SJSA1 (cell line): ENCODE measurements around the gene SLC25A34. TPM values are rescaled to one million over a fixed set of nuclear protein-coding genes. Genes with fewer than 3 reads are reported as not detected.

ENCODE experiments used
- DNase-seq, 2 experiments: peaks; one replicate each; pipeline ENCODE4 v3.0.0-alpha.2; 2015 to 2020; ENCODE audit warnings: low spot score in 2 of 2, low read depth in 1 of 2
- H3K27ac ChIP-seq: fragments of 250-450 bp; sonication (Bioruptor Pico); 2 replicates; pipeline ENCODE4 v1.5.1; 2020; ENCODE audit warnings: mild to moderate bottlenecking, moderate library complexity
- H3K27me3 ChIP-seq: fragments of 250-450 bp; sonication (Bioruptor Pico); replicated peaks from 2 replicates; pipeline ENCODE4 v1.5.1; 2020; ENCODE audit warnings: mild to moderate bottlenecking, moderate library complexity
- H3K36me3 ChIP-seq: fragments of 250-450 bp; sonication (Bioruptor Pico); 2 replicates; pipeline ENCODE4 v1.5.1; 2020; ENCODE audit warnings: mild to moderate bottlenecking
- H3K4me1 ChIP-seq: fragments of 250-450 bp; sonication (Bioruptor Pico); replicated peaks from 2 replicates; pipeline ENCODE4 v1.6.1; 2021; ENCODE audit warnings: mild to moderate bottlenecking
- H3K4me3 ChIP-seq: fragments of 250-450 bp; sonication (Bioruptor Pico); 2 replicates; pipeline ENCODE4 v1.5.1; 2020; ENCODE audit warnings: mild to moderate bottlenecking
- H3K9me3 ChIP-seq: fragments of 250-450 bp; sonication (Bioruptor Pico); replicated peaks from 2 replicates; pipeline ENCODE4 v1.5.1; 2020; ENCODE audit warnings: mild to moderate bottlenecking
- total RNA-seq: library from RNA; depleted of rRNA; stranded (reverse); fragments of >200 nt; shearing (Covaris generic); gene quantifications from 2 replicates; pipeline ENCODE4 v1.2.3, GENCODE V29; 2014

The SLC25A34 gene
- total RNA-seq, 1 experiment from 2014 or later: 0.92 TPM

DNA sequence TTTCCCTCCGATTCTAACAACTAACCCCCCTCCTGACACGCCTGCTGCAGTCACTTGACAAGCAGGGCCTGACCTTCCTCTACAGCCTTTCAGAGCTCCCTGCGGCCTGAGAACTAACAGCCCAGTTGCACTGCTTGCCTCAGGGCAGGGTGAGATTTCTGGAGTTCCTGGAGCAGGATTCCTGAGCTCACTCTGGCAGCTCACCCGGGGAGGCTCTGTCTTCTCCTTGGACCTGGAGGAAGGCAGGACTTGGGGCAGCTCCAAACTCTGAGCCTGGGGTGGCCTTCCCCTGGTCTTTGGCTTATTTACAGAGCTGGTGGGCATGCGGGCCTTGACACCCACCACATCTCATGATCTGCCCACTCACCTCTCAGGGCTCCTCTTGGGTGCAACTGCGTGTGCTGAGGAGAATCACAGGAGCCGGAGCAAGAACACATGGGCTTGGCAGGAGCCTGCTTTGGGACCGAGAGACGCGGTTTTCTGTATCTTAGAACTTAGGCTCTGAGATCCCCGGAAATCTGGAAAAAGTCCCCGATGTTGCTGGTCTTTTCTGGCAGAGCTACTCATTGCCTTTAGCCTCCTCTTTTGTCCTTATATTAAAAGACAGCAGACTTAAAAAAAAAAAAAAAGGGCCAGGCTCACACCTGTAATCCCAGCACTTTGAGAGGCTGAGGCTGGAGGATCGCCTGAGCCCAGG is 13.1 kb upstream of the SLC25A34 start:
- Histone ChIP-seq H3K9me3 (no peaks in the 10 kb centered on the region), H3K27me3 (no peaks in the 10 kb centered on the region), H3K27ac (no peak overlapping the region), H3K4me3 (no peak overlapping the region), H3K36me3 (peaks cover 73% of the 10 kb centered on the region), H3K4me1 (no peaks in the 10 kb centered on the region)
- no peak for DNase-seq

DNA sequence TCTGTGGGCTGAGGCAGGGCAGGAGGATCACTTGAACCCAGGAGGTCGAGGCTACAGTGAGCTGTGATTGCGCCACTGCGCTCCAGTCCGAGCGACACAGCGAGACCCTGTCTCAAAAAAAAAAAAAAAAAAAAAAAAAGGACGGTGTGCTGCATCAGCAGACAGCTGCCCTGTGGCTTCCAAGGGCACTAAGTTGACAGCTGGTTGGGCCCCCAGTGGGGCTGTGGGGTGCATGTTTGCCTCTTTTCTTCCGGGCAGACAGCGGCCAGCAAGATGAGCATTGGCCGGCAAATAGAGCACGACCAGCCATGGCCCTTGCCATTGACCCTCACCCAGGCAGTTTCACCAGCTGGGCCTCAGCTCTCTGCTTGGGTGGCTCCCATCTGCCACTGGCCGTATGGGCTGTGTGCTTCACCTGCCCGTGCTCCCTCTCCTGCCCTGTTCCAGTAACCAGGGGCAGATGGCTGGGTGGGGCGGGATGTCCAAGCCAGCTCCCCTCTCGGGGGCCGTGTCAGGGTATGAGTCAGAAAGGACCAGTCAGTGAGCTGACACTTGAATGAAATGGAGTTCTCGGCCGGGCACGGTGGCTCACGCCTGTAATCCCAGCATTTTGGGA is 12.3 kb upstream of the SLC25A34 start:
- DNase-seq: no peak
- Histone ChIP-seq H3K36me3 (peaks cover 76% of the 10 kb centered on the region), H3K27ac (no peak overlapping the region), H3K27me3 (no peaks in the 10 kb centered on the region), H3K4me1 (no peaks in the 10 kb centered on the region), H3K4me3 (no peak overlapping the region), H3K9me3 (no peaks in the 10 kb centered on the region)

DNA sequence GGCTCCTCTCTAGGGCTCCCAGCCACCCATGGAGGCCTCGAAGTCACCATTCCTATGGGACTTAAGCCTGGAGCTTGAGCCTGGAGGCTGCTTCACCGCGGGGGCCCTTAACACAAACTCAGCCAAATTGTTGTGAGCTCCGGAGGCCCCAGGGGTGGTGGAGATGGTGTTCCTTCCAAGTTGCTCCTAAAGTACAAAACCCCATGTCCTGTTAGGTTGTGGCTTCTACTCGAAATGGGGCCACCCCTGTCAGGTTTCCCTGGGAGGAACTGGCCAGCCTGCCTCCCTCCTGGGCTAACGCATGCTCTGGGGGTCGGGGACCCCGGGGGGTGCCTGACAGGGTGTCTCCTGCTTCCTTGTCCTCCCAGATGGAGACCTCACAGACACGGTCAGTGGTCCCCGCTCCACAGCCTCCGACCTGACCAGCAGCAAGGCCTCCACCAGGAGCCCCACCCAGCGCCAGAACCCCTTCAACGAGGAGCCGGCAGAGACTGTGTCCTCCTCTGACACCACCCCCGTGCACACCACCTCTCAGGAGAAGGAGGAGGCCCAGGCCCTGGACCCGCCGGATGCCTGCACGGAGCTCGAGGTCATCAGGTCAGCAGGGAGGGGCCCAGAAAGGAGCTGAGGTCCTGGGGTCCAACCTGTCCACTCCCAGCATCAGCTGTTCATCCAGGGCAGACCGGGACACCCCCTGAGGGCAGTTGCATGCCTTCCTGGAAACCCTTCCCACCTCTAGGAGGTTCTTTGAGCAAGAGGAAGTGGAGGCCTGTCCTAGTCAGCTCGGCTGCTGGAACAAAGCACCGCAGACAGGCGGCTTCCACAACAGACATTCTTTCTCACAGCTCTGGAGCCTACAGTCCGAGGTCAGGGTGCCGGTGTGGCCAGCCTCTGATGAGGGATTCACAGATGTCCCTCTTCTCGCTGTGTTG is 10.8 kb upstream of the SLC25A34 start:
- Histone ChIP-seq H3K4me1 (no peaks in the 10 kb centered on the region), H3K27me3 (no peaks in the 10 kb centered on the region), H3K36me3 (peaks cover 80% of the 10 kb centered on the region), H3K27ac (no peak overlapping the region), H3K4me3 (no peak overlapping the region), H3K9me3 (no peaks in the 10 kb centered on the region)
- DNase-seq: no peak

DNA sequence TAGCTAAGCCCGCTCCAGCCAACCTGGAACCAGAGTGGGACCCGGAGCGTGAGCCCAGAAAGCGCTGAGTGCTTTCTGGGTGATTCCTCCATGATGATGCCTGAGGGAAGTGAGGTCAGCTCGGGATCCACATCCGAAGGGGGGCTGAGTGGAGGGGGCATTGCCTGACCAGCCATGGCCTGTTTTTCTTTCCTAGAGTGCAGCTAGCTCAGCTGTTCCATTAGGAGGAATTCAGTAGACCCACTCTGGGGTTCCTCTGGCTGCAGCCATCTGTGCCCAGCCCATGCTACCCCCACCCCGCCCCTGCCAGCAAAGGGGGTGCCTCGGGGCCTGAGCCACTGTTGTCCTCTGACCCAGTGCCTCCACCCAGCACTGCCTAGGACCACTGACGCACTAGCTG is 9.6 kb upstream of the SLC25A34 start:
- no peak for DNase-seq
- Histone ChIP-seq H3K27me3 (no peaks in the 10 kb centered on the region), H3K27ac (no peak overlapping the region), H3K4me3 (no peak overlapping the region), H3K36me3 (peaks cover 83% of the 10 kb centered on the region), H3K4me1 (no peaks in the 10 kb centered on the region), H3K9me3 (no peaks in the 10 kb centered on the region)

DNA sequence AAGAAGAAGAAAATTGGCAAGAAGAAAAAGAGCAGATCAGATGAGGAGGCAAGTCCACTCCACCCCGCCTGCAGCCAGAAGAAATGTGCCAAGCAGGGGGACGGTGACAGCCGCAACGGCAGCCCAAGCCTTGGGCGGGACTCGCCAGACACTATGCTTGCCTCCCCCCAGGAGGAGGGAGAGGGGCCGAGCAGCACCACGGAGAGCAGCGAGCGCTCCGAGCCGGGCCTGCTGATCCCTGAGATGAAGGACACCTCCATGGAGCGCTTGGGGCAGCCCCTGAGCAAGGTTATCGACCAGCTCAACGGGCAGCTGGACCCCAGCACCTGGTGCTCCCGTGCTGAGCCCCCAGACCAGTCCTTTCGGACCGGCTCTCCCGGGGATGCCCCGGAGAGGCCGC is 9.0 kb upstream of the SLC25A34 start:
- H3K36me3 ChIP-seq: peaks cover 85% of the 10 kb centered on the region
- H3K4me1 ChIP-seq: no peaks in the 10 kb centered on the region
- DNase-seq: no peak

DNA sequence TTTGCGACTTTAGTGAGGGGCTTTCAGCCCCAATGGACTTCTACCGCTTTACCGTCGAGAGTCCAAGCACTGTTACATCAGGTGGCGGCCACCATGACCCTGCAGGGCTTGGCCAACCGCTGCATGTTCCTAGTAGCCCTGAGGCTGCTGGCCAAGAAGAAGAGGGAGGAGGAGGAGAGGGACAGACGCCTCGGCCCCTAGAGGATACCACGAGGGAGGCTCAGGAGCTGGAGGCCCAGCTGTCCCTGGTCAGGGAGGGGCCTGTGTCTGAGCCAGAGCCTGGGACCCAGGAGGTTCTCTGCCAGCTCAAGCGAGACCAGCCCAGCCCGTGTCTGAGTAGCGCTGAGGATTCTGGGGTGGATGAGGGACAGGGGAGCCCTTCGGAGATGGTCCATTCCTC is 8.6 kb upstream of the SLC25A34 start:
- peaks cover 86% of the 10 kb centered on the region for H3K36me3 ChIP-seq
- no peak overlapping the region for H3K27ac ChIP-seq
- H3K4me1 ChIP-seq: no peaks in the 10 kb centered on the region
- H3K27me3 ChIP-seq: no peaks in the 10 kb centered on the region
- no peak overlapping the region for H3K4me3 ChIP-seq
- DNase-seq: no peak
- H3K9me3 ChIP-seq: no peaks in the 10 kb centered on the region

More for the DNA sequence above, 9.0 kb upstream of the SLC25A34 start:
- H3K4me3 ChIP-seq: no peak overlapping the region
- no peak overlapping the region for H3K27ac ChIP-seq
- H3K9me3 ChIP-seq: no peaks in the 10 kb centered on the region
- H3K27me3 ChIP-seq: no peaks in the 10 kb centered on the region

DNA sequence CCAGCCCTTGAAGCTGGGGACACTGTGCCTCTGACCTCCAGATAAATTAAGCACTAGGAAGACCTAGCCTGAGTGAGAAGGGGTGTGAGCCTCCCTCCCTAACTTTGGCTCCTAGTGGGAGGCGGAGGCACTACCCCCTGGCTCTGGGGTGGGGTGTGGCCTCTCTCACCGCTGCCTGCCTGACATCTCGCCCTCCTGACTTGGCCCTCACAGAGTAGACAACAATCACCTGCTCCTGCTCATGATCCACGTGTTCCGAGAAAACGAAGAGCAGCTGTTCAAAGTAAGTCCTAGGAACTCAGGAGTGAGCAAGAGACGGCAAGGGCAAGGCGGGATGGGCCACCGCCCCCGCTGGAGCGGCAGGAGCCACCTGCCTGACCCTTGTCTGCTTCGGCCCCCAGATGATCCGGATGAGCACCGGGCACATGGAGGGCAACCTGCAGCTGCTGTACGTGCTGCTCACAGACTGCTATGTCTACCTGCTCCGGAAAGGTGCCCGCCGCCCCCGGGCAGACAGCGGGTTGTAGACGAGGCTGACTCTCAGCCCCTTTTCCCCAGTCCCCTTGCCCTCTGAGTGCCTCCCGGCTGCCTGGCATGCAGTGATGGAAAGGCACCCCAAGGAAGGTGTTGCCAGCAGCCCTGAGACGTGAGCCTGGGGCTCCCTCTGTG is 8.1 kb upstream of the SLC25A34 start:
- H3K36me3 ChIP-seq: peaks cover 85% of the 10 kb centered on the region

DNA sequence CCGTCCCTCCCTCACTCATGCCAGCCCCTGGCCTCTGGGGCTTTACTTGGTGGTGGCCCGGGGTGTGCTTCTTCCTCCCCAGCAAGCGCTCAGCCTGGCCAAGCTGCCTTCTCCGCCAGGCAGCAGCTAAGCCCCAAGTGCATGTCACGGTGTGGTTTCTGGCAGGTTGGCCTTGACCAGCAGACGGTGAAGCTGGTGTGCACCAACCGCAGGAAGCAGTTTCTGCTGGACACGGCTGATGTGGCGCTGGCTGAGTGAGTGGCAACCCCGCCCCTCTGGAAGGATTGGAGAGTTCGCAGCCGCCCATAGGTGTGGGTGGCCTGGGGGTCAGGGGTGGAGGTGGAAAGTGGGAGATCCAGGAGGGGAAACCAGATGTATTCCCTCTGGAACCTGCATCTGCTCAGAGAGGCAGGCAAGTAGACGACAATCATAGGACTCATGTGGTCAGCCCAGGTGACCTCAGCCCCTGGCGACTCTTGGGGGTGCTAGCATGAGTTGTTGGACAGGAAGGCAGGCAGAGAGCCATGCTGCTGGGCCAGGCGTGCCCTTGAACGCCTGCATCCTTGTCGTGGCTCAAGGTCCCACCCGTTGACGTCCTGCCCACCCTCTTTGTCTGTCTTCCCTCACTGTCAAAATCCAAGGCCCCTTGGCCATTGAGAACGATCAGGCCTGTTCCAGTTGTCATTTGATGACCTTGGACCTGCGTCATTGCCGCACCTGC is 7.0 kb upstream of the SLC25A34 start:
- Histone ChIP-seq H3K27ac (no peak overlapping the region), H3K9me3 (no peaks in the 10 kb centered on the region), H3K4me1 (no peaks in the 10 kb centered on the region), H3K27me3 (no peaks in the 10 kb centered on the region), H3K4me3 (no peak overlapping the region), H3K36me3 (peaks cover 87% of the 10 kb centered on the region)
- DNase-seq: no peak

More for the DNA sequence above, 8.1 kb upstream of the SLC25A34 start:
- DNase-seq: no peak
- H3K4me3 ChIP-seq: no peak overlapping the region
- no peak overlapping the region for H3K27ac ChIP-seq
- H3K4me1 ChIP-seq: no peaks in the 10 kb centered on the region
- H3K9me3 ChIP-seq: no peaks in the 10 kb centered on the region
- no peaks in the 10 kb centered on the region for H3K27me3 ChIP-seq

DNA sequence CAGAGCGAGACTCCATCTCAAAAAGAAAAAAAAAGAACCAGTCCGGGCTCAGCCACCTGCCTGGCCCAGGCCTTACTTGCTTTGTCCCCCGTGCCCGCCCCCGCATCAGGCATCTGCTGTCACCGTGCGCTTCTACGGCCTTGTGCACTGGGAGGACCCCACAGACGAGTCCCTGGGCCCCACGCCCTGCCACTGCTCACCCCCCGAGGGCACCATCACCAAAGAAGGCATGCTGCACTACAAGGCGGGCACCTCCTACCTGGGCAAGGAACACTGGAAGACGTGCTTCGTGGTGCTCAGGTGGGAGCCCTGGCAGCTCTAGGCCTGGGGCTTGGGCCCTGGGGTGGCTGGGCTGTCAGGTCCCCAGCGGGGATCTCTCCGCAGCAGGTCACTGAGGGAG is 5.6 kb upstream of the SLC25A34 start:
- Histone ChIP-seq H3K4me3 (no peak overlapping the region), H3K4me1 (no peaks in the 10 kb centered on the region), H3K36me3 (peaks cover 87% of the 10 kb centered on the region), H3K27ac (no peak overlapping the region), H3K9me3 (no peaks in the 10 kb centered on the region), H3K27me3 (no peaks in the 10 kb centered on the region)
- DNase-seq: no peak

DNA sequence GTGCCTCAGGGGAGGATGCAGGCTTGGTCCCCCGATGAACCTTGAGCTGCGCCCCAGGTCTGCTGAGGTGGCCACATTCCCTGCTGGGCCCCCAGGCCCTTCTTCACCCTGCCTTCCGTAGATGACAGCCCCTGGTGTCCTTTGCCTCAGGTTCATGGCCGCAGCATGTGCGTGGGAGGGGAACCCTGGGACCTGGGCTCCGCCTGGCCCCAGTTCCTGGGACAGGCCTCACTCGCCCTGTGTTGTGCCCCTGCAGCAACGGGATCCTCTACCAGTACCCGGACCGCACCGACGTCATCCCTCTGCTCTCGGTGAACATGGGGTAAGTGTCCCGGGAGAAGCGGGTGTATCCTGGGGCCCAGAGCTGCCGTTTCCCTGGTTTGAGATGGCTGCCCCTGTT is 5.1 kb upstream of the SLC25A34 start:
- H3K27me3 ChIP-seq: no peaks in the 10 kb centered on the region
- H3K4me1 ChIP-seq: no peaks in the 10 kb centered on the region
- H3K36me3 ChIP-seq: peaks cover 82% of the 10 kb centered on the region
- H3K9me3 ChIP-seq: no peaks in the 10 kb centered on the region
- DNase-seq: no peak
- H3K27ac ChIP-seq: no peak overlapping the region
- H3K4me3 ChIP-seq: no peak overlapping the region

DNA sequence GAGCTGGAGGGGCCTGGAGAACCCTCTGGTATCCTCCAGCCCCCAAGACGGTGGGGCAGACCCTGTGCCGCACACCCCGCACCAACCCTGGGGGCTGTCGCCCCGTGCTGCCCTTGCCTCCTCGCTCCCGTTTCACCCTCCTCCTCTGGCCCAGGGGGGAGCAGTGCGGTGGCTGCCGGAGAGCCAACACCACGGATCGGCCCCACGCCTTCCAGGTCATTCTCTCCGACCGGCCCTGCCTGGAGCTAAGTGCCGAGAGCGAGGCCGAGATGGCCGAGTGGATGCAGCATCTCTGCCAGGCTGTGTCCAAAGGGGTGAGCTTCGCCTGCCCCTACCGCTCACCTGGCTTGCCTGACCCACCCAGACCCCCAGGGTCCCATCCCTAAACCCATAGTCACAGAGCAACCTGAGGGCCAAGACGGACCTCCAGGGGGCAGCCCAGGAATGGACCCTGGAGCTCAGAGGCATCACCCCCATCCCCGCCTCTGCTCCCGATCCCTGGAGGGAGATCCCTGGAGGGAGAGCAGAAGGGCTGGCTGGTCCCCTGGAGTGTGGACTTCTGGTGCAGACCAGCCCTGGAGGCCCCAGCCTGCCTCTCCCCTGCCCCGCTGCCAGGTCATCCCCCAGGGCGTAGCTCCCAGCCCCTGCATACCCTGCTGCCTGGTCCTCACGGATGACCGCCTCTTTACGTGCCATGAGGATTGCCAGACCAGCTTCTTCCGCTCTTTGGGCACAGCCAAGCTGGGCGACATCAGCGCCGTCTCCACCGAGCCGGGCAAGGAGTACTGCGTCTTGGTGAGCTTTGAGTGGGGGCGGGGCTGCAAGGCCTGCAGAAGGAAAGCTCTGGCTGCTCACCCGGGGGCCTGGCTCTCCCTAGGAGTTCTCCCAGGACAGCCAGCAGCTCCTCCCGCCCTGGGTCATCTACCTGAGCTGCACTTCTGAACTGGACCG is 4.0 kb upstream of the SLC25A34 start:
- Histone ChIP-seq H3K4me1 (no peaks in the 10 kb centered on the region), H3K9me3 (no peaks in the 10 kb centered on the region), H3K27ac (no peak overlapping the region), H3K36me3 (peaks cover 71% of the 10 kb centered on the region), H3K4me3 (no peak overlapping the region), H3K27me3 (no peaks in the 10 kb centered on the region)
- no peak for DNase-seq

DNA sequence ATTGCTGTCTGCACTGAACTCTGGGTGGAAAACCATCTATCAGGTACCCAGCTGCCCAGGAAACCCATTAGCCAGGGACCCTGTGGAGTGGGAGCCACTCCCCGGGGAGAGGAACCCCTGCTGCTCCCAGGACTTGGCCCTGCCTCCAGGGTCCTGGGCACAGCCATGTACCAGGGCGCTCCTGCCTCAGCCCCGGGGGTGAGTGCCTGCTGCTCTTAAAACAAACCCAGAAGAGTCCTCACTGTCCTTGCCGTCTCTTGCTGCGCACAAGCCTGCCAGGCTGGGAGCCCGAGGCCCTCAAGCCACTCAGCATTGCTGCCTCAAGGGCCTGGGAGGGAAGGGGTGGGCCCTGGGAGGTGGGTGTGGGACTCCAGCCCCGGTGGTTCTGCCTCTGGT is 3.4 kb upstream of the SLC25A34 start:
- Histone ChIP-seq H3K4me1 (no peaks in the 10 kb centered on the region), H3K27ac (no peak overlapping the region), H3K27me3 (no peaks in the 10 kb centered on the region), H3K9me3 (no peaks in the 10 kb centered on the region), H3K4me3 (no peak overlapping the region), H3K36me3 (peaks cover 65% of the 10 kb centered on the region)
- no peak for DNase-seq
